Measurements from ENCODE around the gene TERB1.
A peak's percentile ranks its signal among the peaks of the same experiment; 100 is the strongest.

TERB1 gene

GRCh38 chr16:66750279-66751052, 50.9 kb downstream of the TERB1 start:
- peak; percentile 17 for DNase-seq (ENCODE audit: low spot score)

- no peak for DNase-seq (ENCODE audit: low spot score)
Observed at GRCh38 chr16:66746682-66747081, 54.7 kb downstream of the TERB1 start.

- no peak for DNase-seq (ENCODE audit: low spot score)
Observed at GRCh38 chr16:66746048-66746447, 55.3 kb downstream of the TERB1 start.

GRCh38 chr16:66741950-66742808, 59.2 kb downstream of the TERB1 start:
- no peak for DNase-seq (ENCODE audit: low spot score)

GRCh38 chr16:66741169-66741900, 60.0 kb downstream of the TERB1 start:
- DNase-seq (ENCODE audit: low spot score) = no peak

GRCh38 chr16:66740533-66740932, 60.9 kb downstream of the TERB1 start:
- no peak for DNase-seq (ENCODE audit: low spot score)

GRCh38 chr16:66740010-66740409, 61.4 kb downstream of the TERB1 start:
- DNase-seq (ENCODE audit: low spot score) = peak; percentile 42

- no peak for DNase-seq (ENCODE audit: low spot score)
Observed at GRCh38 chr16:66735891-66736290, 65.5 kb downstream of the TERB1 start.

GRCh38 chr16:66731101-66731500, 70.3 kb downstream of the TERB1 start:
- no peak for DNase-seq (ENCODE audit: low spot score)

GRCh38 chr16:66728804-66729203, 72.6 kb downstream of the TERB1 start:
- DNase-seq (ENCODE audit: low spot score) = no peak

- DNase-seq (ENCODE audit: low spot score) = peak; percentile 45
Observed at GRCh38 chr16:66728117-66728787, 73.1 kb downstream of the TERB1 start.

- no peak for DNase-seq (ENCODE audit: low spot score)
Observed at GRCh38 chr16:66720766-66721165, 80.6 kb downstream of the TERB1 start.

GRCh38 chr16:66719246-66719645, 82.1 kb downstream of the TERB1 start:
- DNase-seq (ENCODE audit: low spot score) = no peak

- no peak for DNase-seq (ENCODE audit: low spot score)
Observed at GRCh38 chr16:66717776-66718175, 83.6 kb downstream of the TERB1 start.

- peak; percentile 29 for DNase-seq (ENCODE audit: low spot score)
Observed at GRCh38 chr16:66717112-66717675, 84.2 kb downstream of the TERB1 start.

GRCh38 chr16:66714654-66715307, 86.6 kb downstream of the TERB1 start:
- DNase-seq (ENCODE audit: low spot score) = no peak

GRCh38 chr16:66714062-66714461, 87.3 kb downstream of the TERB1 start:
- no peak for DNase-seq (ENCODE audit: low spot score)

- DNase-seq (ENCODE audit: low spot score) = no peak
Observed at GRCh38 chr16:66713076-66713475, 88.3 kb downstream of the TERB1 start.

GRCh38 chr16:66712512-66712911, 88.9 kb downstream of the TERB1 start:
- DNase-seq (ENCODE audit: low spot score) = no peak

GRCh38 chr16:66711581-66711980, 89.8 kb downstream of the TERB1 start:
- no peak for DNase-seq (ENCODE audit: low spot score)

GRCh38 chr16:66706506-66706880, 94.9 kb downstream of the TERB1 start:
- DNase-seq (ENCODE audit: low spot score) = no peak

Data from SK-N-DZ (cell line).